Lower leg skin (tissue), 3 donors: Measurements from ENCODE around the gene SORT1.

Experiments
- CTCF ChIP-seq, 3 donors: fragments of 450-650 bp; IDR thresholded peaks; one replicate each; pipeline ENCODE4 v1.5.1; 2016; ENCODE audit warnings: antibody characterized with exemption in 3 of 3, mild to moderate bottlenecking in 3 of 3, moderate library complexity in 2 of 3
- POLR2A ChIP-seq, 2 donors: fragments of 450-650 bp; IDR thresholded peaks; one replicate each; pipeline ENCODE4 v1.6.1; 2016 to 2017; ENCODE audit warnings: antibody characterized with exemption in 2 of 2, mild to moderate bottlenecking in 1 of 2, moderate library complexity in 1 of 2

- TF ChIP-seq CTCF (IDR thresholded peaks at IDR 0.05) (no peak), POLR2A (IDR thresholded peaks at IDR 0.05) (no peak)
Measured at GRCh38 chr1:109290998-109291397, 106.7 kb downstream of the SORT1 start.
